Keratinocyte (primary cell): Measurements from ENCODE around the gene CCDC167. TPM values are rescaled to one million over a fixed set of nuclear protein-coding genes. Genes with fewer than 3 reads are reported as not detected.

Experiments
- DNase-seq: peaks from one replicate; pipeline ENCODE4 v3.0.0-alpha.2; 2011; ENCODE audit warnings: low read depth, missing footprints, low spot score
- FAIRE-seq: peaks from 2 replicates; lab custom pipeline; 2011; peaks lifted over from hg19 to GRCh38; lab: Jason Lieb, UNC
- H2AFZ ChIP-seq: 2 replicates; pipeline ENCODE4 v1.6.0; 2012; ENCODE audit warnings: low read length, control low read depth, inconsistent platforms; ENCODE audit not compliant: control insufficient read depth
- H3K27ac ChIP-seq: 2 replicates; pipeline ENCODE4 v1.5.1; 2011; ENCODE audit warnings: low read length; ENCODE audit not compliant: control insufficient read depth, insufficient read depth
- H3K27me3 ChIP-seq: 3 replicates; pipeline ENCODE4 v1.6.0; 2011; ENCODE audit warnings: low read length; ENCODE audit not compliant: control insufficient read depth, insufficient read depth; ENCODE audit errors: extremely low read depth
- H3K36me3 ChIP-seq, 2 experiments: 2 replicates in 1 of 2; 3 replicates in 1 of 2; pipeline ENCODE4 v1.5.1; 2011; ENCODE audit warnings: low read length in 2 of 2, mild to moderate bottlenecking in 1 of 2; ENCODE audit not compliant: control insufficient read depth in 2 of 2, insufficient read depth in 2 of 2; ENCODE audit errors: extremely low read depth in 1 of 2
- H3K4me1 ChIP-seq: 3 replicates; pipeline ENCODE4 v1.5.1; 2011; ENCODE audit warnings: low read length; ENCODE audit not compliant: control insufficient read depth, insufficient read depth; ENCODE audit errors: extremely low read depth
- H3K4me2 ChIP-seq: 3 replicates; pipeline ENCODE4 v1.6.0; 2011; ENCODE audit warnings: low read depth, low read length; ENCODE audit not compliant: control insufficient read depth, insufficient read depth; ENCODE audit errors: extremely low read depth
- H3K4me3 ChIP-seq, 3 experiments: fragments of 200-600 bp in 1 of 3; sonication (generic) in 1 of 3; 2 replicates in 2 of 3; 3 replicates in 1 of 3; pipeline ENCODE4 v1.5.1; 2011 to 2016; ENCODE audit warnings: low read length in 3 of 3, mild to moderate bottlenecking in 3 of 3, control low read depth in 2 of 3, inconsistent platforms in 1 of 3, low read depth in 1 of 3, mixed read lengths in 1 of 3, mixed run types in 1 of 3, moderate library complexity in 1 of 3; ENCODE audit not compliant: control insufficient read depth in 2 of 3, insufficient read depth in 2 of 3; ENCODE audit errors: extremely low read depth in 1 of 3
- H3K79me2 ChIP-seq: 2 replicates; pipeline ENCODE4 v1.6.0; 2012; ENCODE audit warnings: low read length; ENCODE audit not compliant: control insufficient read depth, insufficient read depth
- H3K9ac ChIP-seq: 3 replicates; pipeline ENCODE4 v1.6.0; 2011; ENCODE audit warnings: low read length; ENCODE audit not compliant: control insufficient read depth, insufficient read depth; ENCODE audit errors: extremely low read depth
- H3K9me1 ChIP-seq: 3 replicates; pipeline ENCODE4 v1.6.0; 2011; ENCODE audit warnings: low read length; ENCODE audit not compliant: control insufficient read depth, insufficient read depth; ENCODE audit errors: extremely low read depth
- H3K9me3 ChIP-seq: 2 replicates; pipeline ENCODE4 v1.5.1; 2012; ENCODE audit warnings: low read depth, low read length; ENCODE audit not compliant: control insufficient read depth
- H4K20me1 ChIP-seq: 3 replicates; pipeline ENCODE4 v1.6.0; 2011; ENCODE audit warnings: low read length; ENCODE audit not compliant: control insufficient read depth, insufficient read depth; ENCODE audit errors: extremely low read depth
- EZH2 ChIP-seq: IDR thresholded peaks from one replicate; pipeline ENCODE4 v1.6.1; 2012; ENCODE audit warnings: inconsistent platforms, mild to moderate bottlenecking, low read length, moderate library complexity
- dilution Hi-C: fragments of 300-500 bp; cut with MboI; formaldehyde crosslinking; loops from one replicate; pipeline ENCODE4 v1.7.0; 2020; ENCODE audit warnings: low sequenced_read_pairs; ENCODE audit not compliant: extremely low pct_ligation_motif_present
- polyA plus RNA-seq, 5 experiments: library from polyadenylated mRNA; depleted of rRNA in 3 of 5; stranded (reverse) in 3 of 5; stranded (forward) in 1 of 5; unstranded in 1 of 5; fragments of >200 nt; gene quantifications; 1 replicate in 1 of 5; 2 replicates in 3 of 5; 3 replicates in 1 of 5; pipeline versions ENCODE4 v1.2.1 to v1.2.3, GENCODE V29; 2011 to 2012; ENCODE audit warnings: missing spikeins in 2 of 5, low read depth in 1 of 5, low replicate concordance in 1 of 5
- TF ChIP-seq, protein P1 (sequence below), 3 experiments: IDR thresholded peaks in 1 of 3; conservative IDR thresholded peaks in 1 of 3; optimal IDR thresholded peaks in 1 of 3; 2 replicates in 2 of 3; 3 replicates in 1 of 3; pipeline versions ENCODE3 to v1.5.1; 2011; ENCODE audit warnings: low read length in 3 of 3, mild to moderate bottlenecking in 3 of 3, moderate library complexity in 2 of 3, control low read depth in 1 of 3, inconsistent platforms in 1 of 3; ENCODE audit not compliant: insufficient read depth in 2 of 3; ENCODE audit errors: extremely low read depth in 1 of 3

Gene CCDC167
- polyA plus RNA-seq, 1 donor (not counting 4 experiments of a cell fraction or from before 2014, with no cell fraction given): 39.8 TPM

DNA sequence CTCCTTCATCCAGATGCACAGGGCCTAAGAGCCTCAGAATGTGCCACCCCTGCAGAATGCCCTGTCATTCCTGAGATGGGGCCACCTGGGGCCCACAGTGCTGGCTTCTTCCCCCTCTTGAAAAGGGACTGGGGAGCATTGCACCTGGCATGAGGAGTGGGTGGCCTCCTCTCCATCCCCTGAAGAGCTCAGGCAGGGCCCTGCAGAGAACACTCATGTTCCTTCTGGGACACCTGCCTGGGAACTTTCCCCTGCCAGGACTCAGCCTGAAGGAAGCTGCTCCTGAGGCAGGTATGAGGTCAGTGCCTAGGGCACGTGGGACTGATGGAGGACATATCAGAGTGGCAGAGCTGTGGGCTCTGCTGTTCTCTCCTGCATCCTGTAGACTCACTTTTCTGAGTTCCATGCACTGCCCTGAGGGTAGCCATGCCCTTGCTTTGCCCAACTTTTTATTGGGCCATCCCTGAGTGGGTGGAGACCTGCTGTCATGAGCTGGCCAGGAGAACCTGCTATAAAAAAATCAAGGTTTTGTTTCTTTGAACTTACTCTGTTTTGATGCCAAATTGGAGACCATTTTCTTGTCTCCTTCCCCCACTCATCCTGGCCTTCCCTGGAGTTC, 19.5 kb downstream of the CCDC167 start:
- no peak overlapping the region for H3K9ac ChIP-seq
- TF ChIP-seq, protein P1, sequence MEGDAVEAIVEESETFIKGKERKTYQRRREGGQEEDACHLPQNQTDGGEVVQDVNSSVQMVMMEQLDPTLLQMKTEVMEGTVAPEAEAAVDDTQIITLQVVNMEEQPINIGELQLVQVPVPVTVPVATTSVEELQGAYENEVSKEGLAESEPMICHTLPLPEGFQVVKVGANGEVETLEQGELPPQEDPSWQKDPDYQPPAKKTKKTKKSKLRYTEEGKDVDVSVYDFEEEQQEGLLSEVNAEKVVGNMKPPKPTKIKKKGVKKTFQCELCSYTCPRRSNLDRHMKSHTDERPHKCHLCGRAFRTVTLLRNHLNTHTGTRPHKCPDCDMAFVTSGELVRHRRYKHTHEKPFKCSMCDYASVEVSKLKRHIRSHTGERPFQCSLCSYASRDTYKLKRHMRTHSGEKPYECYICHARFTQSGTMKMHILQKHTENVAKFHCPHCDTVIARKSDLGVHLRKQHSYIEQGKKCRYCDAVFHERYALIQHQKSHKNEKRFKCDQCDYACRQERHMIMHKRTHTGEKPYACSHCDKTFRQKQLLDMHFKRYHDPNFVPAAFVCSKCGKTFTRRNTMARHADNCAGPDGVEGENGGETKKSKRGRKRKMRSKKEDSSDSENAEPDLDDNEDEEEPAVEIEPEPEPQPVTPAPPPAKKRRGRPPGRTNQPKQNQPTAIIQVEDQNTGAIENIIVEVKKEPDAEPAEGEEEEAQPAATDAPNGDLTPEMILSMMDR (optimal IDR thresholded peaks at IDR 0.05 in 1 of 3, IDR thresholded peaks at IDR 0.05 in 1 of 3, conservative IDR thresholded peaks at IDR 0.05 in 1 of 3; ENCODE audit: extremely low read depth in 1 of 3, insufficient read depth in 2 of 3, low read length in 3 of 3): no peak
- peaks cover 30 to 39% of the 10 kb centered on the region in 2 experiments for H3K36me3 ChIP-seq
- no peak overlapping the region for H2AFZ ChIP-seq
- H3K27ac ChIP-seq: no peak overlapping the region
- H4K20me1 ChIP-seq: no peaks in the 10 kb centered on the region
- peaks cover 11% of the 10 kb centered on the region for H3K4me1 ChIP-seq
- no peak overlapping the region for H3K4me2 ChIP-seq
- H3K9me1 ChIP-seq: no peaks in the 10 kb centered on the region
- no peak for FAIRE-seq
- H3K4me3 ChIP-seq: no peak overlapping the region
- no peaks in the 10 kb centered on the region for H3K27me3 ChIP-seq
- DNase-seq: no peak
- no peaks in the 10 kb centered on the region for H3K9me3 ChIP-seq
- H3K79me2 ChIP-seq: no peaks in the 10 kb centered on the region
- dilution Hi-C loops: no loop called here

DNA sequence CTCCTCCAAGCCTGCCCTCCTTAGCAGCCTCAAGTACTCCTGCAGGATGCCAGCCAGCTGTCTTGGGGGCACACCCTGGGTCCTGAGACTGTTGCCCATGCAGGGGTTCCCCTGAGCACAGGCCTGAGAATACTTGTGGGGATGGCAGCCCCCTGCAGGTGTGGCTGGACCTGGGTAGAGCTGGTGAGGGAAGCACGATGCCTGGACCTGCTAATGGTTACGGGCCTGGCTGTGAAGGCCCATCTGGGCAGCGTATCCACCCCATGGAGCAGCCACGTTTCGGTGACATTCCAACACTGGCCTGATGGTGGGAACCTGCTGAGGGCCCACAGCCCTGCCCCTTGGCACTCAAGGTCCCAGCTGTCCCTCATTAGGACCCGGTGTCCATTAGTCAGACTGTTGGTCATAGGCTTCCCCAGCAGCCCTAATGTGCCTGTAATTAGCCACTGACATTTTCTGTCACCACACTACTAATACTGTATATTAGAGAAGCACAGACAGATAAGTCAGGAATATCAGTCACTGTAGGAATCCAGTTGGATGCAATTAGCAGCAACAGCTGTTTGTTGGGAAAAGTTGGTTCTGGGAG, 20.3 kb downstream of the CCDC167 start:
- no peak for DNase-seq
- TF ChIP-seq, protein P1 (optimal IDR thresholded peaks at IDR 0.05 in 1 of 3, IDR thresholded peaks at IDR 0.05 in 1 of 3, conservative IDR thresholded peaks at IDR 0.05 in 1 of 3; ENCODE audit: extremely low read depth in 1 of 3, insufficient read depth in 2 of 3, low read length in 3 of 3): no peak
- TF ChIP-seq EZH2: no peak
- no peaks in the 10 kb centered on the region for H3K79me2 ChIP-seq
- H3K9me3 ChIP-seq: no peaks in the 10 kb centered on the region
- no peak overlapping the region for H3K4me2 ChIP-seq
- no peak overlapping the region for H3K9ac ChIP-seq
- no peaks in the 10 kb centered on the region for H3K9me1 ChIP-seq
- H3K27me3 ChIP-seq: no peaks in the 10 kb centered on the region
- FAIRE-seq: no peak
- H2AFZ ChIP-seq: no peak overlapping the region
- no peak overlapping the region for H3K27ac ChIP-seq
- dilution Hi-C loops: no loop called here
- H4K20me1 ChIP-seq: no peaks in the 10 kb centered on the region
- peaks cover 33 to 47% of the 10 kb centered on the region in 2 experiments for H3K36me3 ChIP-seq
- peaks cover 11% of the 10 kb centered on the region for H3K4me1 ChIP-seq
- no peak overlapping the region for H3K4me3 ChIP-seq
